Small intestine (tissue), 7 donors: ENCODE results near the gene EMC10. TPM values are rescaled to one million over a fixed set of nuclear protein-coding genes. Genes with fewer than 3 reads are reported as not detected.
"Not testable (repeated sequence)": the region's sequence is repeated elsewhere in the genome, so short reads cannot be mapped to it uniquely, and the experiment has no call there.

Experiments used
- DNase-seq, 2 donors: peaks; one replicate each; pipeline versions ENCODE4 v3.0.0 to v3.0.0-alpha.2; 2013
- FAIRE-seq: peaks from 2 replicates; lab custom pipeline; 2012; peaks lifted over from hg19 to GRCh38; lab: Jason Lieb, UNC
- H3K27ac ChIP-seq, 3 donors: one replicate each; pipeline ENCODE4 v1.5.1; 2013; ENCODE audit warnings: low read length in 2 of 3, mild to moderate bottlenecking in 2 of 3, control low read depth in 1 of 3, inconsistent platforms in 1 of 3, low read depth in 1 of 3, moderate library complexity in 1 of 3
- H3K27me3 ChIP-seq, 3 donors: one replicate each; pipeline ENCODE4 v1.6.1; 2013; ENCODE audit warnings: low read length in 3 of 3, inconsistent platforms in 1 of 3; ENCODE audit not compliant: control insufficient read depth in 3 of 3, insufficient read depth in 3 of 3
- H3K36me3 ChIP-seq, 3 donors: one replicate each; pipeline ENCODE4 v1.6.1; 2013; ENCODE audit warnings: low read length in 3 of 3, inconsistent platforms in 1 of 3, low read depth in 1 of 3, mild to moderate bottlenecking in 1 of 3, moderate library complexity in 1 of 3; ENCODE audit not compliant: control insufficient read depth in 3 of 3, insufficient read depth in 2 of 3
- H3K4me1 ChIP-seq, 3 donors: one replicate each; pipeline ENCODE4 v1.6.1; 2013; ENCODE audit warnings: low read length in 2 of 3, inconsistent platforms in 1 of 3, low read depth in 1 of 3, mild to moderate bottlenecking in 1 of 3, moderate library complexity in 1 of 3; ENCODE audit not compliant: control insufficient read depth in 3 of 3, insufficient read depth in 2 of 3
- H3K4me3 ChIP-seq, 3 donors: one replicate each; pipeline ENCODE4 v1.5.1; 2013; ENCODE audit warnings: low read length in 3 of 3, control low read depth in 1 of 3, inconsistent platforms in 1 of 3, low read depth in 1 of 3, mild to moderate bottlenecking in 1 of 3, moderate library complexity in 1 of 3
- H3K9me3 ChIP-seq, 2 donors: one replicate each; pipeline ENCODE4 v1.6.1; 2013; ENCODE audit warnings: low read depth in 1 of 2, low read length in 1 of 2; ENCODE audit not compliant: control insufficient read depth in 2 of 2, insufficient read depth in 1 of 2
- WGBS, 3 donors: extraction: QIAGEN DNeasy Blood & Tissue Kit; methylation state at CpG; one replicate each; pipeline ENCODE4 v1.1.7; 2013; 5-methylcytosine and 5-hydroxymethylcytosine counted together
- polyA plus RNA-seq, 4 donors: library from polyadenylated mRNA; stranded (reverse) in 3 of 4; unstranded in 1 of 4; fragments of 200-250 nt in 3 of 4; fragments of 120-200 nt in 1 of 4; gene quantifications; one replicate each; pipeline versions ENCODE4 v1.2.1 to v1.2.3, GENCODE V29; 2013
- donor health status: healthy with polysubstance abuse.
- donor health status: control.
- donor health status: control.
- donor health status: Bipolar disorder and iron deficiency.
- donor health status: healthy.

EMC10 gene
- polyA plus RNA-seq, 4 donors = 53.7 to 164 (median 116) TPM

DNA sequence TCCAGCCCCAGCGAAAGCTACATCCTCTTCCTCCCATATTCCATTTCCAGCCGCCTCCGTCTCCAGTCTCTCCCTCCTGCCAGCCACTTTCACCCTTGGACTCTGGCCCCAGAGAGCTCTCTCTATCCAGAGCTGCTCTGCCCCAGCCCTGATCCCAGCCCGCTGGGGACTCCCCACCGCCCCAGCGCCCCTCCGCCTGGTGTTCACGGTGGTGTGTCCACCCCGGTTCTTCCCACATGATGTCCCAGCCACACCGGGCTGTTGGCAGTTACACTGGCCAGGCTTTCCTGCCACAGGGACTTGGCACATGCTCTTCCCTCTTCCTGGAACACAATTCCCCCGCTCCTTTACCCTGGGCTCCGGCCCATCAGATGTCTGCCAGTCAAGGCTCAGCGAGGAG is 11.3 kb upstream of the EMC10 start:
- 23 to 70% (median 49%) methylated on average over 13 of the region's 13 CpGs for WGBS, 3 donors
- FAIRE-seq = no peak
- no peaks in the 10 kb centered on the region for H3K36me3 ChIP-seq
- H3K4me1 ChIP-seq = peaks cover 0 to 20% (median 8%) of the 10 kb centered on the region in 3 donors
- no peaks in the 10 kb centered on the region for H3K9me3 ChIP-seq
- H3K27ac ChIP-seq = peak overlapping the region in 1 of 3 donors; percentile 21
- DNase-seq = peak; percentile 71 to 81
- peaks cover 0 to 7% (median 0%) of the 10 kb centered on the region in 3 donors for H3K27me3 ChIP-seq
- no peak overlapping the region for H3K4me3 ChIP-seq

DNA sequence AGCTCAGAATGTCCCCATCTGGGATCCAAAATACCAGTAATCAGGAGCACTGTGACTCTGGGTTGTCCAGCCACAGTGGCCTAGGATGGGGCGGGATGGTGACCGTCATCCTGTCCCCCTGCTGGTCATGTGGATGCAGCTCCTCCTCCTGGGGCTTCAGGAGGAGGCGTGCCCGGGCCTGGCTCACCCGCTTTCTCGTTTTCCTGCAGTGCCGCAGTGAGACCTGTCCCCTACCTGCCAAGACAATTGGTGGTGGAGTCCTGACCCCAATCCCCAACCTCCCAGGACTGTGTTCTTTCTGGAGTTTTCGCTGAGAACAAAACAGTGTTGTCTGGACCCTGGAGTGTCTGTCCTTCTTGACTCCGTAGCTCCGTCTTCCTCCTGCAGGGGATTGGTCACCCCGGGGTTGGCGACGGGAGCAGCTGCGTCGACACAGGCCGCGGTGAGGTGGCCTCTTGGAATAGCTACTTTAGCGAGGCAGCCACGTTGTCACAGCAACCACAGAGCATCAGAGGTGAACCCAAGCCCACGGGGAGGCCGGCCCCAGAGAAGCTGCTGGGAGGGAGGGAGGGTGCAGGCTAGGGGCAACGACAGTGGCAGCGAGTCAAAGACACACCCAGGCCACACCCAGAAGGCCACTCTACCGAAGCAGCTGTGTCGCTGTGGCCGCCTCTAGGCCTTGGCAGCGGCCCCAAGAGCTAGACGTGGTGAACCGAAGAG is 10.2 kb upstream of the EMC10 start:
- peak overlapping the region in 2 of 3 donors; percentile 21 to 50 for H3K27ac ChIP-seq
- no peaks in the 10 kb centered on the region for H3K36me3 ChIP-seq
- DNase-seq = peak in 1 of 2 donors; percentile 50
- peaks cover 0 to 20% (median 8%) of the 10 kb centered on the region in 3 donors for H3K4me1 ChIP-seq
- WGBS, 3 donors = 26 to 46% (median 41%) methylated on average over 29 of the region's 29 CpGs
- no peaks in the 10 kb centered on the region for H3K9me3 ChIP-seq
- no peak overlapping the region for H3K4me3 ChIP-seq
- FAIRE-seq = no peak
- H3K27me3 ChIP-seq = no peaks in the 10 kb centered on the region

DNA sequence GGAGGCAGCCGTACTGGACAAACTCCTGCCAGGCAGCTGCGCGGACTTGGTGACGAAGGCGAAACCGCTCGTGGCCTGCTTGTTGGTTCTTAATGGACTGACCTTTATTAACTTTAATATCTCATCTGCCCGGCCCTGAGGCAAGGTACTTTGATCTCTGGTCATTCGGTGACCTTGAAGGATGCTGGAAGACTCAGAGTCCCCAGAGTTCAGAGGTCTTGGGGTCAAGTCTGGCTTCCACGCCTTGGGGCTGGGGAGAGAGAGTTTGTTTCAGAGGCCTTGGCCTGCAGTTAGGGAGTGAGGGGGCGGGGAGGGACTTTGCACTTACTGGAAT is 9.6 kb upstream of the EMC10 start:
- Histone ChIP-seq H3K27me3 (no peaks in the 10 kb centered on the region), H3K36me3 (no peaks in the 10 kb centered on the region), H3K9me3 (no peaks in the 10 kb centered on the region), H3K4me3 (no peak overlapping the region), H3K4me1 (peaks cover 0 to 20% (median 8%) of the 10 kb centered on the region in 3 donors), H3K27ac (peak overlapping the region in 2 of 3 donors; percentile 21 to 50)
- 12 to 54% (median 37%) methylated on average over 11 of the region's 11 CpGs for WGBS, 3 donors
- FAIRE-seq = no peak
- DNase-seq = peak in 1 of 2 donors; percentile 81

DNA sequence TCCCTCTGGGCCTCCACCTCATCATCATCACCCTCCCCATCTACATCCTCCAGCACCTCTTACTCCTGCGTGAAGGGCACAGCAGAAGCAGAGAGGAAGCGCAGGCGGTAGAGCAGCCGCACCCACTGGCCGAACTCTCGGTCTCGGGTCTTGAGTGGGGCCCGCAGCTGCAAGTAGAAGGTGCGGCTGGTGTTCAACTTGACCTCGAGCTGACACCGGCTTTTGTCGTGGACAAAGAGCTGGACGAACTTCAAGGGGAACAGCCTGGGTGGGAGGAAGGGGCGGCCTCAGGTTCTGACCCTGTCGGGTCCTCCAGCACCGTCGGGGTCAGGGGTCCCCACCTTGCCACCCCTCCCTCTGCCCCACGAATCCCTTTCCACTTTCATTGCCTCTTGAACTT is 8.7 kb upstream of the EMC10 start:
- Histone ChIP-seq H3K4me3 (no peak overlapping the region), H3K36me3 (no peaks in the 10 kb centered on the region), H3K27me3 (no peaks in the 10 kb centered on the region), H3K9me3 (no peaks in the 10 kb centered on the region), H3K4me1 (peaks cover 0 to 20% (median 8%) of the 10 kb centered on the region in 3 donors), H3K27ac (no peak overlapping the region)
- 79 to 84% (median 84%) methylated on average over 18 of the region's 18 CpGs for WGBS, 3 donors
- DNase-seq = no peak
- no peak for FAIRE-seq

DNA sequence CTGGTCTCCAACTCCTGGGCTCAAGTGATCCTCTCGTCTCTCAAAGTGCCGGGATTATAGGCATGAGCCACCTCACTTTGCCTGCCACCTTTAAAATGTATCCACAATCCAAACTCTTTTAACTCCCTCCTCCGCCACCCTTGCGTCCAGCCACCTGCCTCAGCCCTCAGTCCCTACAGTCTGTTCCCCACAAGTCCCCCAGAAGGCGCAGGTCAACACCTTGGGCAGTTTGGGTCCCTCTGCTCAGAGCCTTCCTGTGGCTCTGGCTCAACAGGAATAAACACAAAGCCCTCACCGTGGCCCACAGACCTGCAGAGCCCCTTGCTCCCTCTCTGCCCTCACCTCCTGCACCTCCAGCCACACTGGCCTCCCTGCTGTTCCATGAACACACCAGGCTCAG is 7.5 kb upstream of the EMC10 start:
- Histone ChIP-seq H3K36me3 (no peaks in the 10 kb centered on the region), H3K4me1 (peaks cover 0 to 20% (median 8%) of the 10 kb centered on the region in 3 donors), H3K27me3 (no peaks in the 10 kb centered on the region), H3K4me3 (no peak overlapping the region), H3K27ac (no peak overlapping the region), H3K9me3 (no peaks in the 10 kb centered on the region)
- DNase-seq = no peak
- FAIRE-seq = no peak
- 82 to 91% (median 90%) methylated on average over 6 of the region's 6 CpGs for WGBS, 3 donors

DNA sequence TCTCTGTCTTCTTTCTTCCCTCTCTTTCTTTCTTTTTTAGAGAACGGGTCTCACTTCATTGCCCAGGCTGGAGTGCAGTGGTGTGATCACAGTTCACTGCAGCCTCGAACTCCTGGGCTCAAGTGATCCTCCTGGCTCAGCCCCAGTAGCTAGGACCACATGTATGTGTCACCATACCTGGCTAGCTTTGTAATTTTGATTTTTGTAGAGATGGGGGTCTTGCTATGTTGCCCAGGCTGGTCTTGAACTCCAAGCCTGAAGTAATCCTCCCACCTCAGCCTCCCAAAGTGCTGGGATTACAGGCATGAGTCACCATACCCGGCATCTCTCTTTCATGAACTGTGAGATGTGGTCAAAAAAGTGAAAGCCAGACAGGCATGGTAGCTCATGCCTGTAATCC is 3.0 kb upstream of the EMC10 start:
- H3K36me3 ChIP-seq = not testable (repeated sequence)

DNA sequence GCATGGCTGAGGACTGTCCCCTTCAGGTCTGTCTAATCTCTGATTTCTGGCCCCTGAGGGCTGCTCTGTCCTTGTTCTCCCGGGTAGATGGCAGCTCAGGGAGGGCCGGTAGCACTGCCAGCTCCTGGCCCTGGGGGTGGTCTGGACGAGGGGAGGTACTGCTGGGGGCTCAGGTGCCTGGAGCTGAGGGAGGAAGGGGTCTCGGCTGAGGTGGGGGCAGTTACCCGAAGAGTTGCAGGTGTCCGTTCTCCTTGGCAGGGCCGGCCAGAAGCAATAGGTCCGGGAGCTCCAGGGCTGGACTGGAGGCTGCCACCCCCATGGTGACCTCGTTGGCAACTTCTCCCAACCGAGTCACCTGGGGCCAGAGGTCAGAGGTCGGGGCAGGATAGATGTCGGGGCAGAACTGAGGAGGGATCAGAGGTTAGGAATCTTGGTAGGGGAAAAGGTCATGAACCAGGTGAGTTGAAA is 1.2 kb upstream of the EMC10 start:
- peaks cover 5 to 7% (median 6%) of the 10 kb centered on the region in 3 donors for H3K4me1 ChIP-seq
- WGBS, 3 donors = 72 to 79% (median 74%) methylated on average over 12 of the region's 12 CpGs
- H3K4me3 ChIP-seq = no peak overlapping the region
- H3K9me3 ChIP-seq = peaks cover 0 to 20% of the 10 kb centered on the region in 2 donors
- DNase-seq = no peak
- FAIRE-seq = no peak
- no peak overlapping the region for H3K27ac ChIP-seq
- H3K36me3 ChIP-seq = peaks cover 0 to 25% (median 4%) of the 10 kb centered on the region in 3 donors
- no peaks in the 10 kb centered on the region for H3K27me3 ChIP-seq

More for the DNA sequence above, 3.0 kb upstream of the EMC10 start:
- WGBS, 3 donors = 48 to 59% (median 55%) methylated on average over 3 of the region's 3 CpGs
- not testable (repeated sequence) for FAIRE-seq, H3K27ac ChIP-seq, H3K27me3 ChIP-seq, H3K4me3 ChIP-seq, H3K4me1 ChIP-seq, DNase-seq
- H3K9me3 ChIP-seq = peaks cover 0 to 12% of the 10 kb centered on the region in 2 donors

DNA sequence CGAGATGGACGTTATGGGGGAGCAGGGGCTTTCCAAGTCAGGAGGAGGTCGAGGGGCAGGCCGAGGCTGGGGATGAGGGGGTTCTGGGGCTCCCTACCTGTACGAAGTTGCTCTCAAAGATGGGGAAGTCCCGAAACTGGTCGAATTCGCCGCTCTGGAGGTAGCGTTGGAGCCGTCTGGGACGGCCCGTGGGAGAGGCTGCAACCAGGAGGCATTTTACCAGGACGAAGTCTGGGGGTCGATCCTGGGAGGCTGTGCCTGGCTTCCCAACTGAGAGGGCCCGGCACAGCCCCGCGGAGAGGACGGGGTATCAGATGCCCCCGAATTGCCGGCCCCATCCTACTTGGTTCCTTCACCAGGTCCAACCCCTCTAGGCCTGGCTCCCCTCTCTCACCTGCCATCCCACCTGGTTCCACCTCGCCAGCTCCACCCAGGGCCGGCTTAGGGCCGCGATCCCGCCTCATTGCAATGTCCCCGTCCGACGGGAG is 527 bp upstream of the EMC10 start:
- Histone ChIP-seq H3K27me3 (no peaks in the 10 kb centered on the region), H3K36me3 (peaks cover 0 to 31% (median 4%) of the 10 kb centered on the region in 3 donors), H3K27ac (peak overlapping the region in 2 of 3 donors; percentile 82 to 96), H3K9me3 (peaks cover 0 to 20% of the 10 kb centered on the region in 2 donors), H3K4me1 (peaks cover 5 to 7% (median 6%) of the 10 kb centered on the region in 3 donors), H3K4me3 (peak overlapping the region in 2 of 3 donors; percentile 91 to 99)
- DNase-seq = no peak
- no peak for FAIRE-seq
- 72 to 80% (median 72%) methylated on average over 26 to 29 of the region's 29 CpGs for WGBS, 3 donors
